ENCODE results near the gene ARG2.

Gene ARG2

GRCh38 chr14:67581643-67582042 lies 38.1 kb upstream of the ARG2 start:
- no peak for TF ChIP-seq POLR2A (IDR thresholded peaks at IDR 0.05; ENCODE audit: extremely low read depth, insufficient read length)
- TF ChIP-seq CTCF (IDR thresholded peaks at IDR 0.05; ENCODE audit: low read depth, low read length): no peak
- TF ChIP-seq MYC (IDR thresholded peaks at IDR 0.05; ENCODE audit: low read depth, low read length): no peak
- TF ChIP-seq MAX (IDR thresholded peaks at IDR 0.05; ENCODE audit: low read depth, low read length): no peak
- DNase-seq (ENCODE audit: low read depth): no peak
- H3K4me3 ChIP-seq (ENCODE audit: low read depth, low read length): no peak overlapping the region

- no peak for TF ChIP-seq POLR2A (IDR thresholded peaks at IDR 0.05; ENCODE audit: extremely low read depth, insufficient read length)
- TF ChIP-seq MYC (IDR thresholded peaks at IDR 0.05; ENCODE audit: low read depth, low read length): no peak
- TF ChIP-seq MAX (IDR thresholded peaks at IDR 0.05; ENCODE audit: low read depth, low read length): no peak
- TF ChIP-seq CTCF (IDR thresholded peaks at IDR 0.05; ENCODE audit: low read depth, low read length): no peak
- no peak overlapping the region for H3K4me3 ChIP-seq (ENCODE audit: low read depth, low read length)
- DNase-seq (ENCODE audit: low read depth): no peak
Observed at GRCh38 chr14:67582061-67582460, 37.7 kb upstream of the ARG2 start.

GRCh38 chr14:67583711-67584644 lies 35.7 kb upstream of the ARG2 start:
- TF ChIP-seq CTCF (IDR thresholded peaks at IDR 0.05; ENCODE audit: low read depth, low read length) (peak; percentile 62), POLR2A (IDR thresholded peaks at IDR 0.05; ENCODE audit: extremely low read depth, insufficient read length) (no peak), MYC (IDR thresholded peaks at IDR 0.05; ENCODE audit: low read depth, low read length) (no peak), MAX (IDR thresholded peaks at IDR 0.05; ENCODE audit: low read depth, low read length) (no peak)
- peak; percentile 59 for DNase-seq (ENCODE audit: low read depth)
- H3K4me3 ChIP-seq (ENCODE audit: low read depth, low read length): no peak overlapping the region

GRCh38 chr14:67584978-67585377 lies 34.7 kb upstream of the ARG2 start:
- TF ChIP-seq POLR2A (IDR thresholded peaks at IDR 0.05; ENCODE audit: extremely low read depth, insufficient read length) (no peak), MAX (IDR thresholded peaks at IDR 0.05; ENCODE audit: low read depth, low read length) (no peak), CTCF (IDR thresholded peaks at IDR 0.05; ENCODE audit: low read depth, low read length) (no peak), MYC (IDR thresholded peaks at IDR 0.05; ENCODE audit: low read depth, low read length) (no peak)
- H3K4me3 ChIP-seq (ENCODE audit: low read depth, low read length): no peak overlapping the region
- DNase-seq (ENCODE audit: low read depth): no peak

- TF ChIP-seq MYC (IDR thresholded peaks at IDR 0.05; ENCODE audit: low read depth, low read length) (no peak), CTCF (IDR thresholded peaks at IDR 0.05; ENCODE audit: low read depth, low read length) (no peak), MAX (IDR thresholded peaks at IDR 0.05; ENCODE audit: low read depth, low read length) (no peak), POLR2A (IDR thresholded peaks at IDR 0.05; ENCODE audit: extremely low read depth, insufficient read length) (no peak)
- no peak for DNase-seq (ENCODE audit: low read depth)
- H3K4me3 ChIP-seq (ENCODE audit: low read depth, low read length): no peak overlapping the region
Observed at GRCh38 chr14:67586369-67586768, 33.4 kb upstream of the ARG2 start.
